SK-N-MC (cell line): ENCODE data around the gene SLC25A11.

ENCODE experiments used
- DNase-seq: peaks from one replicate; pipeline ENCODE4 v3.0.0-alpha.2; 2011; ENCODE audit warnings: low read depth, low spot score
- H3K27ac ChIP-seq: fragments of 200-600 bp; sonication (generic); 2 replicates; pipeline ENCODE4 v1.5.1; 2016; ENCODE audit warnings: mixed run types
- H3K36me3 ChIP-seq: fragments of 200-600 bp; sonication (generic); 2 replicates; pipeline ENCODE4 v1.6.1; 2017; ENCODE audit warnings: antibody characterized with exemption, low read length, mixed read lengths; ENCODE audit not compliant: insufficient read depth
- H3K4me3 ChIP-seq: fragments of 200-600 bp; sonication (generic); 2 replicates; pipeline ENCODE4 v1.5.1; 2016
- H3K9ac ChIP-seq: fragments of 200-600 bp; sonication (generic); 2 replicates; pipeline ENCODE4 v1.8.0; 2017; ENCODE audit warnings: mixed run types, mixed read lengths; ENCODE audit not compliant: insufficient read length
- H3K9me3 ChIP-seq: fragments of 200-600 bp; sonication (generic); 2 replicates; pipeline ENCODE4 v1.6.1; 2017; ENCODE audit warnings: low read depth, mild to moderate bottlenecking, antibody characterized with exemption, low read length, moderate library complexity, mixed read lengths
- EZH2 ChIP-seq: fragments of 200-600 bp; sonication (generic); IDR thresholded peaks from one replicate; pipeline ENCODE4 v1.6.1; 2017; ENCODE audit warnings: antibody characterized with exemption
- FOXP2 ChIP-seq: optimal IDR thresholded peaks from 2 replicates; pipeline ENCODE3; 2011; ENCODE audit warnings: mild to moderate bottlenecking, moderate library complexity; ENCODE audit not compliant: insufficient read depth; ENCODE audit errors: extremely low read length, control extremely low read depth
- POLR2AphosphoS5 ChIP-seq: IDR thresholded peaks from 2 replicates; pipeline ENCODE4 v1.6.1; 2012; ENCODE audit warnings: mild to moderate bottlenecking, low read depth, low read length, borderline replicate concordance

SLC25A11 gene

DNA sequence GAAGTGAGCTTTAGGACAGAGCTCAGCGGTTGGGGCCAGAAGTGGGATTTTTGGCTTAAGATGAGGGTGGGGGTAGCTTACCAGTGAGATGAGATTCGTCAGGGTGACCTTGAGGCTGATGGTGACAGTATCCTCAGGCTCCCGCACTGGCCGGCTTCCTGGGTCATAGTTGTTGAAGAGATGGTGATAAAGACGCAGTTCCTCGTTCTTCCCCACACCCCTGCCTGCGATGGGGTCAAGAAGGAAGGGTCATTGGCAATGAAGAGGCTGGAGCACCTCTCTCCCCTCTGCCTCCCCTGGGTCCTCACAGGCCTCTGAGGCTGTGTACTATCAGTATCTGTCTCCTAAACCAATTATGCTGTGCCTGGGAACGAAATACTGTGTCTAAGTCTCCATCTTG lies 37.3 kb downstream of the SLC25A11 start:
- DNase-seq, result no peak
- TF ChIP-seq FOXP2 (no peak), POLR2AphosphoS5 (no peak), EZH2 (no peak)
- H3K27ac ChIP-seq, result no peak overlapping the region
- no peak overlapping the region for H3K9ac ChIP-seq
- no peaks in the 10 kb centered on the region for H3K36me3 ChIP-seq
- no peaks in the 10 kb centered on the region for H3K9me3 ChIP-seq
- no peak overlapping the region for H3K4me3 ChIP-seq

DNA sequence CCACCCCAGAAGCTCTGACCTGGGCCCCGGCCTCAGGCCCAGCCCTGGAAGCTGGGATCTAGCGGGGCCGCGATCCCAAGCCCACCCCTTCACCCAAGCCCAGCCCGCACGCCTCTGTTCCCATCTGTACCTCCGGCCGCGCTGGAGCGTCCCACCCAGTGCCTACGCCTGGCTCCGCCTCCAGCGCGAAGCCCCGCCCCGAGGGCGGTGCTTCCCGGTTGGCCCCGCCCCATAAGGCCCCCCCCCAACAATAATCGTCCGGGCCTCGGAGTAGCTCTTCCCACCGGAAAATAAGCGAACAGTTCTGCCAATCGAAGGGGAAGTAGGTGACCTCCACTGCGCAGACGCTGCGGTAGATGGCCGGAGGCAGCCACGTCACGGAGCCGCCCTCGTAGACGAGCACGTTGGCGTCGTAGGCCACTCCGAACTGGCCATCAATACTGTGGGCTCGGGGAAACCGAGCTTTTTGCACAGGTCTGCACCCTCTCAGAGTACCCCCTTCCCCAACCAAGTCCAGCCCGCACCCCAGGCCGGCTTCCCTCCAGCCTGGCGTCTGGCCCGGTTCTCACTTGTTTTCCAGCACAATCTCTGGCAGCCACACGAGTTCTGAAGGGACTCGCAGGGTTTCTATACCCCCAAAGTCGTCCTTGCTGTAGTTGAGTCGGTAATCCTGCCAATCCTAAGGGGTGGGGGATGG lies 38.0 kb downstream of the SLC25A11 start:
- Histone ChIP-seq H3K9me3 (no peaks in the 10 kb centered on the region), H3K9ac (no peak overlapping the region), H3K36me3 (peaks cover under 1% of the 10 kb centered on the region; the same call in 1 of the 2 replicates), H3K27ac (no peak overlapping the region), H3K4me3 (no peak overlapping the region)
- no peak for DNase-seq
- TF ChIP-seq EZH2 (no peak), POLR2AphosphoS5 (no peak), FOXP2 (no peak)

DNA sequence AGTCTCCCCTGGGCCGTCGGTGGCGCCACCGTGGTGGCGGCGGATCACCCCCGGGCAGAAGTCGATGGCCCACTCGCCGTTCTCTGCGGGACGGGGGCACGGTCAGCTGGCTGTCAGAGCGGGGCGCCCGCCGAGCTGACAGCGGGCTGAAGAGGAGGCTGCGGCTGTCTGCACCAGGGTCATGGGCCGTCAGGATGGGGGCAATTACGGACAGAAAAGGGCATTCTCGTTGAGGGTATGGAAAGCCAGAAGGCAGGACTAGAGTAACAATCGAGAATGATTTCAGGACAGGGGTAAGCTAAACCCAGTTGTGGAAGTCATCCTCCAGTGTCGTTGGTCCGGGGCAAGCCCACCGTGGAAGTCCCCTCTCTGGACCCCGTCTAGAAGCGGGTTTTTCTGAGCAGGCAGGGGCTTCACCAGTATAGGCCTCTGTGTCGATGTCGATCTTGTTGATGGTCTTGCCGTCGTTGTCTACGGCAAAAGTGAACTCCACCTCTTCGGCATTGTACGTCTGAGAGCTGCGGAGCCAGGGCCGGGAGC lies 38.7 kb downstream of the SLC25A11 start:
- TF ChIP-seq FOXP2, result no peak
- TF ChIP-seq EZH2, result no peak
- TF ChIP-seq POLR2AphosphoS5, result no peak
- H3K9me3 ChIP-seq, result no peaks in the 10 kb centered on the region
- no peak overlapping the region for H3K4me3 ChIP-seq
- H3K9ac ChIP-seq, result no peak overlapping the region
- no peak for DNase-seq
- peaks cover 7% of the 10 kb centered on the region; the same call in 1 of the 2 replicates for H3K36me3 ChIP-seq
- no peak overlapping the region for H3K27ac ChIP-seq

DNA sequence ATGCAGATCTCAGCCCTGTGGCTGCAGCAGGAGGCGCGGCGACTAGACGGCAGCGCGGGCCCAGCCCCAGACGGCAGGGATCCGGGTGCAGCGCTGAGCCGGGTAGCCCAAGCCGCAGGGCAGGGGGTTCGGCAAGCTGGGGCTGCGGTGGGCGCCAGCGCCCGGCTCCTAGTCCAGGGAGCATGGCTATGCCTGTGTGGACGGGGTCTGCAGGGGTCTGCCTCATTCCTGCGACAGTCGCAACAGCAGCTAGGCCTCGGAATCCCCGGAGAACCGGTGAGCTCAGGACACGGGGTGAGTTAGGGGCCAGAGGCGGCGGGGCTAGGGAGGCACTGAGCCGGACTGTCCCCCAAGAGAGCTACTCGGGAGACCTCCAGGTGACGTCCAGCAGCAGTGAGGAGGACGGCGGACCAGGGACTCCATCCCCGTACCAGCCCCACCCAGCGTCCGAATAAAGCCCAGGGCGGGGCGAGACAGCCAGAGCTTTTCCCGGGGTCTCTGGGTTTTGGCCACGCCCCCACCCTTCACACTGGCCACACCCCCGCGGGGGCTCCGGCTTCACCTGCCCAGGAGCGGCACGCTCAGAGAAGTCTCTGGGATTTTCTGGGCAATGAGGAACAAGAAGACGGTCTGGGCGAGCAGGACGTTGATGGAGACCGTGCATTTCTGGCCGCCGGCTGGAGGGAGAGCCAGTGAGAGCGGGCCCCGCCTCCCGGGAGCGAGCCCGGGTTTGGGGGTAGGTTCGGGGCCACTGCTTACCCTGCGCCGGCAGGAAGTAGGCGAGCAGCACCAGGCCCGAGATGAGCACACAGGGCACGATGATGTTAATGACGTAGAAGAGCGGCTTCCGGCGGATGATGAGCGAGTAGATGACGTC lies 39.4 kb downstream of the SLC25A11 start:
- DNase-seq, result no peak
- Histone ChIP-seq H3K4me3 (peak overlapping the region; percentile 78; the same call in 1 of the 2 replicates), H3K9ac (peak overlapping the region; percentile 72), H3K9me3 (no peaks in the 10 kb centered on the region), H3K36me3 (peaks cover 7% of the 10 kb centered on the region; the same call in 1 of the 2 replicates), H3K27ac (no peak overlapping the region)
- TF ChIP-seq EZH2 (no peak), FOXP2 (no peak), POLR2AphosphoS5 (no peak)

DNA sequence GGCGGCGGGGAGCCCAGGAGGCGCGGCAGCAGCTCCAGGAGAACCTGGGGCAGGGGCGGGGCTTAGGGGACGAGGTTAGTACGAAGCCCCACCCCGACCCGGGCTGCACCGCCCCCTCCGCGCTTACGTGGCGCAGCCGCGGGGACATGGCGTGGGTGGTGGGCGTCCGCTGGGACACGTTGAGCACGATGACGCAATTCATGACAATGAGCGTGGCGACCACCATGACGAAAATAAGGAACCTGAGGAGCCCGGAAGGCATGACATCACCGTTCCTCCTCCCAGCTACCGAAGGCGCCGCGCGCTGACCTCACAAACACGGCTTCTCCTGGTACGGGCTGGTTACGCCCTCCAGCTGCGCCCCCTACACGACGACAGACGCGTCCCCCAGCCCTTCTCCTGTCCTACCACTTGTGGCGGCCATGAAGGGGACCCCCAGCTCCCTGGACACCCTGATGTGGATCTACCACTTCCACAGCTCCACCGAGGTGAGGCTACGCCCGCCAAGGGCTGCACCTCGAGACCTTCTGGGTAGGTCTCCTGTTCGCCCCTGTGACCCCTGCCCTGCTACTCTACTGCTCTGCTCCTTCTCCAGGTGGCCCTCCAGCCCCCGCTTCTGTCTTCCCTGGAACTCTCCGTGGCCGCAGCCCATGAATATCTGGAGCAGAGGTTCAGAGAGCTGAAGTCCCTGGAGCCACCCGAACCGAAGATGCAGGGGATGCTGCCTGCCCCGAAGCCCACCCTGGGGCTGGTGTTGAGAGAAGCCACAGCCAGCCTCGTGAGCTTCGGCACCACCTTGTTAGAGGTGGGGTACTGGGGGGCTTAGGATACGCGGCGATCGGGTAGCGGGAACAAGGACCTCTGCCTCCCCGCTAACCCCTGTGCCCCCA lies 40.3 kb downstream of the SLC25A11 start, which contains the start of gene C17orf107:
C17orf107 (plus strand) TSS at position 196 of the 890 bp plus-strand sequence; CDS start at position 423, 227 bp downstream.
- TF ChIP-seq POLR2AphosphoS5 (no peak), FOXP2 (no peak)

DNA sequence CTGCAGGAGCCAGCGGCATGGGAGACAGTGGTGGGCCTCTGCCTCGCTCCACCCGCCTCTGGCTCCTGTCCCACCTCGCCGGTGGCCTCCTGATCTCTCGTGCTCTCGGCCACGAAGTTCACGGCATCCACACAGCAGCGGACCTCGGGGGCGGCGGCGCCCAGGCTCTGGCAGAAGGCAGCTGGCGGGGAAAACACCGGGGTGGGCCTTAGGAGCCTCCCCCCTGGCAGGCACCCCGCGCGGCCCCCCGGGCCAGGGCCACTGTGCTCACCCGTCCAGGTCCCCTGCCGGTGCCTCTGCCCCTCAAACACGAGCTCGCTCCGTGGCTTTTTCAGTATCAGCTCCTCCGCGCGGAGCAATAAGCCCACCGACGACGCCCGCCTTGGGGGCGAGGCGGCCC lies 40.9 kb downstream of the SLC25A11 start:
- TF ChIP-seq POLR2AphosphoS5, result no peak
- TF ChIP-seq EZH2, result no peak
- no peak for TF ChIP-seq FOXP2
- H3K9me3 ChIP-seq, result no peaks in the 10 kb centered on the region
- peak overlapping the region; percentile 63 for H3K9ac ChIP-seq
- peaks cover 17% of the 10 kb centered on the region; the same call in 1 of the 2 replicates for H3K36me3 ChIP-seq
- H3K27ac ChIP-seq, result no peak overlapping the region
- no peak for DNase-seq
- H3K4me3 ChIP-seq, result peak overlapping the region; percentile 78

More for the DNA sequence above, 40.3 kb downstream of the SLC25A11 start, which contains the start of gene C17orf107:
- DNase-seq, result no peak
- Histone ChIP-seq H3K9ac (peak within 1 kb of the TSS; percentile 72), H3K27ac (no peak within 1 kb of the TSS), H3K36me3 (peaks cover 12% of the 10 kb centered on the region; the same call in 1 of the 2 replicates), H3K4me3 (peak within 1 kb of the TSS; percentile 78), H3K9me3 (no peaks in the 10 kb centered on the region)

DNA sequence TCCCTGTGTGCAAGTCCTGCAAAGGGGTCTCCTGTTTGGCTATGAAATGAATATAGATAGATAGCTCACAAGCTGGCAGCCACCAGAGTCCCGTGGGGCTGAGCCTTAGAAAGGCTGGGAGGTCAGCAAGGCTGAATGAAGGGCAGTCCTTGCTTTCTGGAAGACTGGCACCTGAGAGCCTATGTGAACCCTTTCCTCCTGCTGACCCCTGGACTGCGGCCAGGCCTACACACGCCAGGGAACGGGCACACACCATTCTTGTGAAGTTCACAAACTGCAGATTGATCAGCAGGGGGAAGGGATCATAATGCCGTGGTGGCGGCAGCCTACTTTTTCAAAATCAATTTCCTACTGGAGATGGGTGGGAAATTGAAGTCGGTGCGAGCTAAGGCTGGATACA lies 41.5 kb downstream of the SLC25A11 start:
- Histone ChIP-seq H3K9ac (no peak overlapping the region), H3K36me3 (peaks cover 19% of the 10 kb centered on the region; the same call in 1 of the 2 replicates)

More for the DNA sequence above, 41.5 kb downstream of the SLC25A11 start:
- no peak for TF ChIP-seq POLR2AphosphoS5
- TF ChIP-seq EZH2, result no peak
- TF ChIP-seq FOXP2, result no peak
- H3K9me3 ChIP-seq, result no peaks in the 10 kb centered on the region
- DNase-seq, result no peak
- H3K27ac ChIP-seq, result 0 out of 2 replicates have a peak overlapping the region, but pooled peaks have one; percentile 13
- no peak overlapping the region for H3K4me3 ChIP-seq
